ENCODE measurements around the gene NUDT2.

Gene NUDT2

GRCh38 chr9:34392511-34392910, 63.1 kb downstream of the NUDT2 start:
- FAIRE-seq: no peak

Data from endometrium (tissue), 2 donors.